Large intestine (tissue), 3 donors: ENCODE measurements around the gene WBP1L. TPM values are rescaled to one million over a fixed set of nuclear protein-coding genes. Genes with fewer than 3 reads are reported as not detected.
"Not testable (repeated sequence)": the region's sequence is repeated elsewhere in the genome, so short reads cannot be mapped to it uniquely, and the experiment has no call there.

ENCODE experiments used
- DNase-seq, 2 donors: peaks; one replicate each; pipeline versions ENCODE4 v3.0.0 to v3.0.0-alpha.2; 2013
- H3K27ac ChIP-seq: one replicate; pipeline ENCODE4 v1.5.1; 2013; ENCODE audit warnings: low read length
- H3K27me3 ChIP-seq: 2 replicates; pipeline ENCODE4 v1.6.1; 2013; ENCODE audit warnings: low read length; ENCODE audit not compliant: control insufficient read depth, insufficient read depth
- H3K36me3 ChIP-seq: 2 replicates; pipeline ENCODE4 v1.6.1; 2013; ENCODE audit warnings: low read length; ENCODE audit not compliant: control insufficient read depth, insufficient read depth
- H3K4me1 ChIP-seq: one replicate; pipeline ENCODE4 v1.6.1; 2013; ENCODE audit warnings: low read length; ENCODE audit not compliant: control insufficient read depth, insufficient read depth
- H3K4me3 ChIP-seq: one replicate; pipeline ENCODE4 v1.5.1; 2013; ENCODE audit warnings: low read length
- H3K9me3 ChIP-seq: one replicate; pipeline ENCODE4 v1.6.1; 2013; ENCODE audit warnings: mild to moderate bottlenecking, low read depth, low read length, moderate library complexity; ENCODE audit not compliant: control insufficient read depth
- WGBS: methylation state at CpG from one replicate; pipeline ENCODE4 v1.1.5; 2013; ENCODE audit warnings: low lambda C conversion rate; ENCODE audit not compliant: insufficient coverage; 5-methylcytosine and 5-hydroxymethylcytosine counted together
- polyA plus RNA-seq: library from polyadenylated mRNA; unstranded; fragments of 120-200 nt; gene quantifications from one replicate; pipeline ENCODE4 v1.2.1, GENCODE V29; 2013

Gene WBP1L
- polyA plus RNA-seq, 1 donor = 34.6 TPM

DNA sequence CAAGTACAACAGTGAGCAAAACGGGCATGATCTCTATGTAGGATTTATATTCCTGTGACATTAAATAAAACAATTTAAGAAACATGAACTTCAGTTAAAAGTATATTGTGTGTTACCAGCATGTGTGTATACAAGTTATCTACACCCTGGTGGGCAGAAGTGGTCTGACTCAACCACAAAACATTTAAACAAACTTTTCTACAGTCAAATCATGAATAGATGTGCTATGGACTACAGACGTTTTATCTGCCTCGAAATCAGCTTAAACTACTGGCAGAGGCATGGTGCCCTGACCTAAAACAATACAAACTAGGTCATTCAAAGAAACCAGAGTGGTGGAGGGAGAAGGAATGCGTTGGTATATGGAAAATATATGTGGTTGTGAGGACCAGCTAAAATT is 33.1 kb upstream of the WBP1L start:
- H3K4me3 ChIP-seq = no peak overlapping the region
- 67% methylated on average over 1 of the region's 4 CpGs for WGBS
- no peak overlapping the region for H3K27ac ChIP-seq
- no peak for DNase-seq
- peaks cover 2% of the 10 kb centered on the region for H3K4me1 ChIP-seq
- no peaks in the 10 kb centered on the region for H3K27me3 ChIP-seq
- no peaks in the 10 kb centered on the region for H3K36me3 ChIP-seq
- H3K9me3 ChIP-seq = no peaks in the 10 kb centered on the region

DNA sequence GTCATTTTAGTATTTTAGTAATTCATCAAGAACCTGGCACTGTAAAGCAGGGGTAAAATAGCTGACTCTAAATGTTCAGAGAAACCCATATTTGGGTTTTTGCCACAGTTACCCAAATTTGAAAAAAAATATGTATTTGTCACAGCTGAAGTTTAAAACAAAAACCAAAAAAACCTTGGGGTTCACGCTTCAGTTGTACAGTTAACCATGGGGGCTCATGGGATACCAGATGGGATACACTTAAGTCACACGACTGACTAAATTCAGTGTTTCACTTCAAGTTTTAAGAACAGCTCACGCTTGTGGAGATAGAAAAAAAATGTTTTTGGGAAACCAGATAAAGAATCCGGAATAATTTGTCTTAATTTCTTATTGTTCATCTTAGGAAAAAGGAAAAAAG is 31.7 kb upstream of the WBP1L start:
- Histone ChIP-seq H3K27me3 (no peaks in the 10 kb centered on the region), H3K4me3 (no peak overlapping the region), H3K4me1 (peaks cover 2% of the 10 kb centered on the region), H3K9me3 (no peaks in the 10 kb centered on the region), H3K27ac (no peak overlapping the region), H3K36me3 (no peaks in the 10 kb centered on the region)
- WGBS = 100% methylated on average over 1 of the region's 4 CpGs
- DNase-seq = no peak

DNA sequence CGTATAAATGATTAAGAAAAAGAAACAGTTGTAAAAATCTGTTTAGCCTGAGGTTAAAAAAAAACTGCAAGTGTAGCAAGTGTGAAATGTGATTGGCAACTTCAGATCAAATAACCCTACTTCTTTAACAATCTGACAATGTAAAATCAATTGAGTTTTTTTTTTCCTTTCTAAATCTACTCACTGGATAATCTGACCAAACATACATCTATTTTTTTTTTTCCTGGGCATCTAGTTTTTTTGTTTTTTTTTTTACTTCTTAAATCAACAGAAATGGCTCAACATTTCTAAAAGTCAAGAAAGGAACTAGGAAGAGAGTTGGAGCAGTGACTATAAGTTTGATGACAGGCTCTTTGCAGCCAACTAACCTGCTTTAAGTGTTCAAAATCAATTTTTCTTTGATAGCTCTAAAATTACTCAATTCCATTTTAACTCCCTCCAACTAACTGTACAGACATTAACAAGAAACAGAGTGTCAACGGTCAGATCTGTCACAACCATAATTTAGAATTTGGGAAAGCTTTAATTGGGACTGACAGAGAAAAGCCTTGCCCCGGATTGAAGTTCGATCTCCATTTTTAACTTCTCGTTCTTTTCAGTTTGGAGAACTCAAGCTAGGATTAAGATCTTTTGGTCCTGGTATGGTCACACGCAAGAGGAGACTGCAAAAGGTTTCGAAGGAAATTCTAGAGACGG is 30.8 kb upstream of the WBP1L start:
- no peaks in the 10 kb centered on the region for H3K27me3 ChIP-seq
- H3K4me3 ChIP-seq = peak overlapping the region; percentile 90
- peaks cover 2% of the 10 kb centered on the region for H3K4me1 ChIP-seq
- no peak for DNase-seq
- peak overlapping the region; percentile 84 for H3K27ac ChIP-seq
- no peaks in the 10 kb centered on the region for H3K36me3 ChIP-seq
- 100% methylated on average over 1 of the region's 8 CpGs for WGBS
- no peaks in the 10 kb centered on the region for H3K9me3 ChIP-seq

DNA sequence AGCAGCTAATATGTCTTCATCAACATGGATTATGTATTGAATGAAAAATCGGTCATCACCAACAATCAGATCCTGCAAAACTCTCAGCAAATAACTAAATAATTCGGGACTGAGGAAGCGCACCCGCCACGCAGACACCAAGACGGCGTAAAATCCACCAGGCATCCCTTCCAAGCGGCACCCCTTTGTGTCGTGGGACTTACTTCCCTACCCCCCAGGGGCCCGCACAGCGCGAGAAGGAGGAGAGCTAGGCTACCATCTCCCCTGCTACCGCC is 30.3 kb upstream of the WBP1L start:
- WGBS = no CpG with 5 or more reads among the region's 13 CpGs

DNA sequence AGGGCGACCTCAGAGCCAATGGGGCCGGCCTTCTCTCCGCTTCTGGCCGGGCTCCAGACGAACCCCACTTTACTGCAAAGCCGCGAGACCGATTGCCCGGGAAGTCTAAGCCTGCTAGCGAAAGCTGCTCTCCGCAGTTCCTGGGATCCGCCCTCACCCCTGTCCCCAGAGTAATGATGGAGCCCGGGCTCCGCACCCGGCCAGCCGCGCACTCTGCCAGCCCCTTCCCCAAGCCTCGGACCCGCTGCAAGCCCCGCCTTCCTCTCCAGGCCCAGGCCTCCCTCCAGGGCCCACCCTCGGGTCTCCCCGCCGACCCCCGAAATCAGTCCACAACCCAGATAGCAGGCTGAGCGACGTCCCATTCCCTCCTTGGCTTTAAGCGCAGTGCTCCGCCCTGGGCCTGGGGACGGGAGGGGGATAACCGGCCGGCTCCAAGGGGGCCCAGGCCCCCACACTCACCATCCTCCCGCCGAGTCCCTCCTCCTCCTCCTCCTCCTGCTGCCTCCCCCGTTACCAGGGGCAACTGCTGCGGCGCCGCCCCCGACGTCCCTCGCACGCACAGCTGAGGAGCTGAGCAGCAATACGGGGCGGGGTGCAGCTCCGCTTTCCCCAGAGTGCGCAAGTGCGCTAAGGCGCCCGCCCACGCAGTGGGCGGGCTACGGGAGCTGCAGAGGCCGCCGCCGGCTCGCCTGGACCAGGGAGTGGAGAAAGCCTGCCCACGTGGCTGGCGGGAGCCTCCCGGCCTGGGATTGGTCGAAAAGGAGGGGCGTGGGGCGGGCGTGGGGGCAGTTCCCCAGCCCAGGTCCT is 29.7 kb upstream of the WBP1L start, which contains the start of gene ARL3:
Gene ARL3, minus strand, starts transcription at position 584 of the 807 bp plus-strand sequence. Its CDS starts 122 bp downstream, at position 462.
- WGBS = no CpG with 5 or more reads among the region's 62 CpGs
- Histone ChIP-seq H3K9me3 (no peaks in the 10 kb centered on the region), H3K36me3 (no peaks in the 10 kb centered on the region), H3K27ac (peak within 1 kb of the TSS; percentile 84), H3K4me1 (peaks cover 8% of the 10 kb centered on the region), H3K27me3 (no peaks in the 10 kb centered on the region), H3K4me3 (peak within 1 kb of the TSS; percentile 90)
- DNase-seq = peak; percentile 98 to 99

More for the DNA sequence above, 30.3 kb upstream of the WBP1L start:
- peaks cover 6% of the 10 kb centered on the region for H3K4me1 ChIP-seq
- H3K27me3 ChIP-seq = no peaks in the 10 kb centered on the region
- H3K27ac ChIP-seq = peak overlapping the region; percentile 84
- no peaks in the 10 kb centered on the region for H3K36me3 ChIP-seq
- no peaks in the 10 kb centered on the region for H3K9me3 ChIP-seq
- no peak for DNase-seq
- H3K4me3 ChIP-seq = peak overlapping the region; percentile 90

DNA sequence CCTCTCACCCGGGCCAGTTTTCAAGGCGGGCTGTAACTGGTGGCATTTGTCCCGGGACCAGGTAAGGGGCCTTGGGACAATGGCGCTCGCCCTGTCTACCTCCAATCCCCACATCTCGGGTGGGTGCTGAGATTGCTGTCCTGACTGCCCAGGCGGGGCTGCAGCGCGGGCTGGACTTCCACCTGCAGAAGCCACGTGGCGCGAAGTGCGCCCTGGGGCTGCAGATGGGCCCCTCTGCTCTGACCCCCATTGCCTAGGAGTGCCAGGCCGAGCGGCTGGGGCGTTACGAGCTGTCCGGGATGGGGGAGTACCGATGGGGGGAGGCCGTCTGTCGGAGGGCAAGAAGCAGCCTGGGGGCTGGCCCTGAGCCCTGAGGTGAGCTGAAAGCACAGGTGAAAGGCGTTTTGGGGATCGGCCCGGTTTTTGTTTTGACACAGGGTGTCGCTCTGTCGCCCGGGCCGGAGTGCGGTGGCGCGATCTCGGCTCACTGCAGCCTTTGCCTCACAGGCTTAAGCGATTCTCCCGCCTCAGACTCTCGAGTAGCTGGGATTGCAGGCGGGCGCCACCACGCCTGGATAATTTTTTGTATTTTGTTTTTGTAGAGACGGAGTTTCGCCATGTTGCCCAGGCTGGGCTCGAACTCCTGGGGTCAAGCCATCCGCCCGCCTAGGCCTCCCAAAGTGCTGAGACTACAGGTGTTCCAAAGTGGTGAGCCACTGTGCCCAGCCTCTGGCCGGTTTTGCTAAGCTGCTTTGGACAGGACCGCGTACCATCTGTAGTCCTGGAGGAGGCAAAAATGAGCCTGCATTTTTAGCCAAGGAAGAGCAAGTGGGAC is 28.9 kb upstream of the WBP1L start, which contains the start of gene SFXN2:
Gene SFXN2, plus strand, starts transcription at position 16 of the 835 bp plus-strand sequence. CDS start 12,001 bp downstream, outside the sequence.
- peaks cover 11% of the 10 kb centered on the region for H3K4me1 ChIP-seq
- H3K27ac ChIP-seq = peak within 1 kb of the TSS; percentile 84
- H3K4me3 ChIP-seq = peak within 1 kb of the TSS; percentile 90
- no peaks in the 10 kb centered on the region for H3K27me3 ChIP-seq
- no peak for DNase-seq
- no CpG with 5 or more reads among the region's 46 CpGs for WGBS
- H3K36me3 ChIP-seq = no peaks in the 10 kb centered on the region
- H3K9me3 ChIP-seq = no peaks in the 10 kb centered on the region

DNA sequence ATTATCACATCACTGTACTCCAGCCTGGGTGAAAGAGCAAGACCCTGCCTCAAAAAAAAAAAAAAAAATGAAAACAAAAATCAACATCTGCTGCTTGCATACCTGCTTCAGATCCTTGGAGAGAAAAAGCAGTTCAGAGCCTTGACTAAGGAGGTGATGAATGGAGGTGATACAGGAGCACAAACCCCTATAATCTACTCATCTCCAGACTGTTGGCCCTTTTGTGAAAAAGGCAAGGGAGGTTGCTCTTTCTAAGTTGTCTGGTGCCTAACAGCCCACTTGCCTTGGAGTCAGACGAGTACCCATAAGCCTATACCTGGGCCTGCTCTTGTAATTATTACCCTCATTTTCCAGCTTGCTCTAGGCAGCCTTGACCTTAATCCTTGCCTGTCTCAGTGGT is 27.9 kb upstream of the WBP1L start:
- no peaks in the 10 kb centered on the region for H3K9me3 ChIP-seq
- H3K36me3 ChIP-seq = no peaks in the 10 kb centered on the region
- DNase-seq = no peak
- H3K27me3 ChIP-seq = no peaks in the 10 kb centered on the region
- H3K4me3 ChIP-seq = no peak overlapping the region
- WGBS = no CpG with 5 or more reads among the region's 1 CpG
- no peak overlapping the region for H3K27ac ChIP-seq
- peaks cover 11% of the 10 kb centered on the region for H3K4me1 ChIP-seq

DNA sequence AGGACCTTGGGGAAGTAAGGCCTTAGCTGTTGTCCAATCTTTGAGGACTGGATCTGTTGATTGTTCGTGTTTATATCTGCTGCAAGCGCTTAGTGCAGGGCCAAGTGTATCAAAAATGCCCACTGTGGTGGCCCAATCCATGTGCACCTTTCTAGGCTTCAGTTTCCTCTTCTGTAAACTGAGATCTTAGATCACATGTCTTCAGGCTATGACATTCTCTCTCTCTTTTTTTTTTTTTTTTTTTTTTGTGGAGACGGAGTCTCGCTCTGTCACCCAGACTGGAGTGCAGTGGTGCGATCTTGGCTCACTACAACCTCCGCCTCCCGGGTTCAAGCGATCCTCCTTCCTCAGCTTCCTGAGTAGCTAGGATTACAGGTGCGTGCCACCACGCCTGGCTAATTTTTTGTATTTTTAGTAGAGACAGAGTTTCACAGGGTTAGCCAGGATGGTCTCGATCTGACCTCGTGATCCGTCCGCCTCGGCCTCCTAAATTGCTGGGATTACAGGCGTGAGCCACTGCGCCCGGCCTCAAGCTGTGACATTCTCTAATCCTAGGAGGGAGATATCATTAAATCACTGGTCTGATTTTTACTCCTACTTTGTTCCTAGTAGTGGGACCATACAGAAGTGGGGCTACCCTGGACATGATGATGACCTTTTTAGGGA is 26.7 kb upstream of the WBP1L start:
- whole genome bisulfite sequencing = no CpG with 5 or more reads among the region's 18 CpGs
- not testable (repeated sequence) for H3K4me3 ChIP-seq, H3K27ac ChIP-seq, H3K27me3 ChIP-seq, H3K36me3 ChIP-seq, H3K9me3 ChIP-seq, DNase-seq
- H3K4me1 ChIP-seq = peaks cover 11% of the 10 kb centered on the region

DNA sequence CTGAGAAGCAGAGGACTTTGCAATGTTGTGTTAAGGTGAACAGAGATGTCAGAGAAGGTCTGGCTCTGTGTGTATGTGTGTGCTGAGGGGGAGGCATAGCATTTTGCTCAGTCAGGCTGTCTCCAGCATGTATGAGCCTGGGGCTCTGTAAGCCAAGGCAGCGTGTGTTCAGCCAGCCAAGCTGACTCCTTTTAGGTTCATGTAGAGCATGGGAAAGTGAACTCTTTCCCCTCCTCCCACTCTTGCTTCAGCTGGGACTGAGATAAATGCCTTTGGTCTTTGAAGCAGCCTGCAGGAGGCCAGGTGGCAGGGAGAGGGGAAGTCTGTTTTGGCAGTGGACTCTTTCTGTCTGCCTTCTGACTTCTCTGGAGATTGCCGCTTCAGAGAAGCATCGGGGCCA is 25.5 kb upstream of the WBP1L start:
- DNase-seq = peak in 1 of 2 donors; percentile 64
- Histone ChIP-seq H3K4me1 (peaks cover 9% of the 10 kb centered on the region), H3K27me3 (no peaks in the 10 kb centered on the region), H3K9me3 (no peaks in the 10 kb centered on the region), H3K27ac (no peak overlapping the region), H3K4me3 (no peak overlapping the region), H3K36me3 (peaks cover 2% of the 10 kb centered on the region)
- no CpG with 5 or more reads among the region's 3 CpGs for WGBS

DNA sequence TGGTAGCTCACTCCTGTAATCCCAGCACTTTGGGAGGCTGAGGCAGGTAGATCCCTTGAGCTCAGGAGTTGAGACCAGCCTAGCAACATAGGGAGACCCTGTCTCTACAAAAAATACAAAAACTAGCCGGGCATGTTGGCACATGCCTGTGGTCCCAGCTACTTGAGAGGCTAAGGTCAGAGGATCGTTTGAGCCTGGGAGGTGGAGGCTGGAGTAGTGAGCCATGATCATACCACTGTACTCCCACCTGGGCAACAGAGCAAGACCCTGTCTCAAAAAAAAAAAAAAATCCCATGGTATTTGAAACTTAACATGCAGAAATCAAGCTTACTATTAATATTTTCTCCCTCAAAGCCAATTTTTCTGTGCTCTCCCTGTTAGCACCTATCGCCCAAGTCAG is 23.4 kb upstream of the WBP1L start:
- Histone ChIP-seq H3K27me3 (no peaks in the 10 kb centered on the region), H3K27ac (no peak overlapping the region), H3K4me1 (peaks cover 9% of the 10 kb centered on the region), H3K36me3 (peaks cover 2% of the 10 kb centered on the region), H3K4me3 (no peak overlapping the region), H3K9me3 (no peaks in the 10 kb centered on the region)
- DNase-seq = no peak
- no CpG with 5 or more reads among the region's 3 CpGs for WGBS
